GM11168 (cell line): ENCODE results near the gene PMS1.
"Not testable (repeated sequence)": the region's sequence is repeated elsewhere in the genome, so short reads cannot be mapped to it uniquely, and the experiment has no call there.

ENCODE experiments used
- in situ Hi-C: fragments of 300-500 bp; cut with MboI; formaldehyde crosslinking; loops from one replicate; pipeline ENCODE4 v1.12.0; 2022; ENCODE audit warnings: low sequenced_read_pairs; ENCODE audit not compliant: unreplicated experiment

Gene PMS1

GRCh38 chr2:189783927-189784867 lies at the start of gene PMS1, which contains the start of gene ORMDL1:
TSS of gene PMS1 (plus strand) at chr2:189784450. CDS start at chr2:189791810, 7,360 bp downstream.
TSS of gene ORMDL1 (minus strand) at chr2:189784339. CDS start at chr2:189782595, 1,744 bp downstream.
- in situ Hi-C loops: no loop called here

DNA sequence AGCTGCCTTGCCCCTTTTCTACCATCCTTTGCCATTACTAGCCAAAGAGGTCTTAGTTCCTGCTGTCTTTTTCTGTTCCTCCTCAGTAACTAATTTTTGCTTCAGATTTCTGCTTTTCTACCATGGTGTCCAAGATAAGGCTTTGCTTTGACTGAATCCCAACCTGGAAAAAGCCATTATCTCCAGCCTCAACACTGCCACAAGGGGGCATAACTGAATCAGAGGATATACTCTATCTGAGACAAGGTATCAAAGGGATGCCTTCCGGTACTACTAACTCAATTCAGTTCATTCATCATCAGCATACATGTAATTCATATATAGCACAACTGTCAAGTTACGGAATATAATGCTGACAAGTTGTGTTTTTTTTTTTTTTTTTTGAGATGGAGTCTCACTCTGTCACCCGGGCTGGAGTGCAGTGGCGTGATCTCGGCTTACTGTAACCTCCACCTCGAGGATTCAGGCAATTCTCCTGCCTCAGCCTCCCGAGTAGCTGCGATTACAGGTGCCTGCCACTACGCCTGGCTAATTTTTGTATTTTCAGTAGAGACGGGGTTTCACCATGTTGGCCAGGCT lies 33.1 kb upstream of the PMS1 start:
- in situ Hi-C loops: no loop called here

GRCh38 chr2:189756311-189756952 lies 27.8 kb upstream of the PMS1 start:
- in situ Hi-C loops: no loop called here

- in situ Hi-C loops: not testable (repeated sequence)
Observed at GRCh38 chr2:189760154-189760553, 24.1 kb upstream of the PMS1 start.

- in situ Hi-C loops: no loop called here
Observed at GRCh38 chr2:189762229-189762550, 22.1 kb upstream of the PMS1 start.

DNA sequence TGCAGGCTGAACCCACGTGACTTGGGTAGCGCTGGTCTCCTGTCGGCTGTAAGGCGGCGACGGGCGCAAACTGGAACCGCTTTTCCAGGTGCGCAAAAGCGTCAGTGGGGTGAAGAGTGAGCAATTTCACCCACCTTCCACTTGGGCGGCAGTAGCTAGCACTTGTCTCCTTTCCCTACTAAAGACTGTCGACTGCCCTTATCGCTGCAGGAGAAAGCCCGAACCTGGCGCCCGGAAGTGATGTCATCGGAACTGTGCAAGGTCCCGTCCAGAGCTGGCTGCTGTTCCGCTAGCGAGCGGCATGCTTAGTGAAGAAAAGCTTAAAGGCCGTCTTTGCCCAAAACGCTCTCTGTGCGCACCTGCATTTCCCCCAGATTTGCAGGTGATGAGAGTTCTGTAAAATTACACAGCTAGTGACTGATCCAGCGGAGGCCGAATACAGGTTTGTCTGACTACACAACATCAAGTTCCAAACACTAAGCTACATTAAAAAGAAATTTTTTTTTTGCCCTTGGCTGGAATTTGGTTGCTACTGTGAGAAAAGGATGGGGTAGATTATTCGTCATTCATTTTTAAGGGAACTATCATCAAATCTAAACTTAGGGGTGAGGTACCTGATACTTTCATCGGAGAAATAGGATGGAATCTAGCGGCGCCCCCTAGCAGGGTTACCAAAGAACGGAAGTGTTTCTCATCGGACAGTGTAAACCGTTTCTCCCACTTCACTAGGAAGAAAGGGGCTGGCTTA lies 21.5 kb upstream of the PMS1 start, which contains the start of gene OSGEPL1:
OSGEPL1 (minus strand) TSS at position 242 of the 748 bp plus-strand sequence. CDS start 1,152 bp downstream, outside the sequence.
- in situ Hi-C loops: no loop called here

DNA sequence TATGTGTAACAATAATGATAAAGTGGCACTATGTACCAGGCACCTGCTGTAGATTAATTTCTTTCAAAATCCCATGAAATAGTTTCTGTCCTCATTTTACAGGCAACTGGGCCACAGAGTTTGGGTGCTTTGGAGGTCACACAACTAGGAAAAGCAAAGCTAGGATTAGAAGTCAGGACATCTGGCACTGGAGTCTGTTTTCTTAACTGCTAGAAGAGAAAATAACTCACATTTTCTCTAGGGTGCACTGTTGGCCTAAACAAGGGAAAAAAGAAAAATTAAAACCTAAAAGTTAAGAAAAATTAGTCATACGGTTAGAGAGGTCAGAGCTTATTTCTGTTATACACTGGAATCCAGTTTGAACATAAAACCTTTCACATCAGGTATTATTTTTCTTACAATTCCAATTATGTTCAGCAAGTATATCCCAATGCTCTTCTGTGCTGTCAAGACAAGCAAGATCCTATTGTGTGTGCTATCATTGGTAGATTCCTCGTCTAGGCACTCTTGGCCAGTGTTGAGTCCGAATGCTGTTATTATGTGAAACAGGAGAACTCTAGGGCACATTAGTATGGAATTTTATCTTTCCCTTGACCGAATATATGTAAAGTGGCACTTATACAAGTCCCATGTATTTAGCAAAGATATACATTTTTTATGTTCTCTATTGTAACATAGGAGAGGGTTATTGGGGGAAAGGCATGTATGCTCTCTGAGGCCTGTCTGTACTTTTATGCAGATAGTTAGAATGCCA lies 20.2 kb upstream of the PMS1 start:
- in situ Hi-C loops: no loop called here

- in situ Hi-C loops: no loop called here
Observed at GRCh38 chr2:189770590-189771322, 13.5 kb upstream of the PMS1 start.

DNA sequence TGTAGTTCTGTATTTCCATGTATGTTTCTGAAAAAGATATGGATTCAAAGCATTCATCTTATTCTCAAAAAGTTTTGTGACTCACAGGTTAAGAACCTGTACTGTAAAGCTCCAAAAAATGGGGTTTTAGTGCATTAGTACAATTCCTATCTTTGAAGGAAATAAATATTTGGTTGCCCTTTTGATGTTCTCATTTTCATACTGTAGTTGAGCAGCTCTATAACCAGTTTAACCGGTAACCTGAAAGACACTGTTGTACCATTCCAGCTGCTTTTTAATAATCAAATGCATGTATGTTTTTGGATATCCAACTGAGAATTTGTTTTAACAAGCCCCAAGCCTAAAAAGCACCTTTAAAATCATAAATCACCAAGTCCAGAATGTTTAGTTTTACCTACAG lies 12.0 kb upstream of the PMS1 start:
- in situ Hi-C loops: no loop called here

- in situ Hi-C loops: no loop called here
Observed at GRCh38 chr2:189782221-189782671, 2.0 kb upstream of the PMS1 start.

- in situ Hi-C loops: no loop called here
Observed at GRCh38 chr2:189783451-189783926, 761 bp upstream of the PMS1 start.

DNA sequence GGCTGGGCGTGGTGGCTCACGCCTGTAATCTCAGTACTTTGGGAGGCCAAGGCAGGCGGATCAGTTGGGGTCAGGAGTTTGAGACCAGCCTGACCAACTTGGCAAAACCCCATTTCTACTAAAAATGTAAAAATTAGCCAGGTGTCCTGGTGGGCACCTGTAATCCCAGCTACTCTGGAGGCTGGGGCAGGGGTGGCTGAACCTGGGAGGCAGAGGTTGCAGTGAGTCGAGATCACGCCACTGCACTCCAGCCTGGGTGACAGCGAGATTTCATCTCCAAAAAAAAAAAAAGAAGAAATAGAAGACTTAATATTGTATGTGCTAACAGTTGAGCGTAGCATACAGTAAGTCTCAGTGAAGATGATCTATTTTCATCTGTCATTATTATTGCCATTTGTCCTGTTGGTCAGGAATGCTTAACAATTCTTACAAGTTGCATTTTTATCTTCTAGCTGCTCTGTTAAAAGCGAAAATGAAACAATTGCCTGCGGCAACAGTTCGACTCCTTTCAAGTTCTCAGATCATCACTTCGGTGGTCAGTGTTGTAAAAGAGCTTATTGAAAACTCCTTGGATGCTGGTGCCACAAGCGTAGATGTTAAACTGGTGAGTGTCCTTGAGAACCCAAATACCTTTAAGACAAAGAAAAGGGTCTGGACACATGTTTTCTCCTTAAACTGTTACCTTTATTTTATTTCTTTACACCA lies 7.2 kb downstream of the PMS1 start:
- in situ Hi-C loops: loop anchor here (10.0 kb wide), 1 partner anchor 273 kb away; the partner anchor contains the start of gene MSTN

- in situ Hi-C loops: loop anchor here (10.0 kb wide), 1 partner anchor 270 kb away; the partner anchor contains the start of gene MSTN
Observed at GRCh38 chr2:189794310-189794709, 10.1 kb downstream of the PMS1 start.

DNA sequence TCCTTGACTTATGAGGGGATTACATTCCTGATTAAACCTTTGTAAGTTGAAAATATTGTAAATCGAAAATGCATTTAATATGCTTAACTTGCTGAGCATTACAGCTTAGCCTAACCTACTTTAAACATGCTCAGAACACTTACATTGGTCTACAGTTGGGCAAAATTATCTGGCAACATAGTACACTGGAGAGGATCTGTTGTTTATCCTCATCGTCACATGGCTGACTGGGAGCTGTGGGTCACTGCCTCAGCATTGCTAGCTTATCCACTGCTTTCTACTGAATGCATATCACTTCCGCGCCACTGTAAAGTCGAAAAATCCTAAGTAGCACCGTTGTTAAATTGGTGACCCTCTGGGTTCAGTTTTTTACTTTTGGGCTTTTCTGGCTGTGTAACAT lies 13.7 kb downstream of the PMS1 start:
- in situ Hi-C loops: loop anchor here (10.0 kb wide), 1 partner anchor 267 kb away; the partner anchor contains the start of gene MSTN

GRCh38 chr2:189798312-189799029 lies 14.2 kb downstream of the PMS1 start:
- in situ Hi-C loops: loop anchor here (10.0 kb wide), 1 partner anchor 266 kb away; the partner anchor contains the start of gene MSTN

- in situ Hi-C loops: loop anchor here (10.0 kb wide), 1 partner anchor 266 kb away; the partner anchor contains the start of gene MSTN
Observed at GRCh38 chr2:189799030-189799331, 14.7 kb downstream of the PMS1 start.

DNA sequence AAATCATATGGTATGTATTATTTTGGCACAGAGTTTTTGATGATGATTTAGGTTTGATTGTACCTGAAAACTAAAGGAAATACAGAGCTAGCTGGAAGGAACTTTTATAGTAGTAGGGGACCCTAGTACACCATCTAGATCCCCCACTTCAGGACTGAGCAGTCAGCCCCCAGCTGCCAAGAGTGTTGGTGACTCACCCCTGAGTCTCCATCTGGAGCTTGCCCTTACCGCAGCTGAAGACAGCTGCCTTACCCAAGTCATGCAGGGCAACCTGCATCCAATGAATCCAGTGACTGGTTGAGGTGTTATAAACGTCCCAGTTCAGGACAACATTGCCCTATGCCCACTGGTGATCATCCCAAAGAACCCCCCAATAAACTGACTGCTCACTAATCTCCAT lies 15.3 kb downstream of the PMS1 start:
- in situ Hi-C loops: loop anchor here (10.0 kb wide), 1 partner anchor 265 kb away; the partner anchor contains the start of gene MSTN
